ENCODE results near the gene ZNF580.

- TF ChIP-seq CTCF (conservative IDR thresholded peaks at IDR 0.05; ENCODE audit: low read depth, low read length) = no peak
- TF ChIP-seq EZH2phosphoT487 (IDR thresholded peaks at IDR 0.05; ENCODE audit: borderline replicate concordance, low read length) = no peak
Observed at GRCh38 chr19:55599468-55599841, 41.3 kb upstream of the ZNF580 start, which contains the start of gene FIZ1.
